IPS-20b (cell line): Measurements from ENCODE around the gene TSPAN10.

ENCODE experiments used
- H3K27ac ChIP-seq: one replicate; pipeline ENCODE4 v1.5.1; 2013; ENCODE audit warnings: low read length
- H3K27me3 ChIP-seq: 2 replicates; pipeline ENCODE4 v1.6.1; 2013; ENCODE audit warnings: mild to moderate bottlenecking, low read length, inconsistent platforms; ENCODE audit not compliant: insufficient read depth
- H3K36me3 ChIP-seq: 2 replicates; pipeline ENCODE4 v1.6.1; 2013; ENCODE audit warnings: low read depth, mild to moderate bottlenecking, inconsistent platforms, low read length, moderate library complexity; ENCODE audit not compliant: insufficient read depth
- H3K4me1 ChIP-seq: 2 replicates; pipeline ENCODE4 v1.6.1; 2013; ENCODE audit warnings: mild to moderate bottlenecking, control low read depth, inconsistent platforms, low read length, moderate library complexity; ENCODE audit not compliant: insufficient read depth
- H3K4me3 ChIP-seq: 2 replicates; pipeline ENCODE4 v1.5.1; 2013; ENCODE audit warnings: mild to moderate bottlenecking, low read length, inconsistent platforms
- H3K9ac ChIP-seq: 2 replicates; pipeline ENCODE4 v1.6.1; 2013; ENCODE audit warnings: low read depth, mild to moderate bottlenecking, inconsistent platforms, low read length, moderate library complexity
- H3K9me3 ChIP-seq: 2 replicates; pipeline ENCODE4 v1.6.1; 2013; ENCODE audit warnings: mild to moderate bottlenecking, low read depth, low read length, inconsistent platforms; ENCODE audit not compliant: insufficient read depth

Gene TSPAN10

GRCh38 chr17:81638683-81639082 lies 1.7 kb downstream of the TSPAN10 start:
- H3K27me3 ChIP-seq = no peaks in the 10 kb centered on the region
- H3K4me3 ChIP-seq = no peak overlapping the region
- no peak overlapping the region for H3K9ac ChIP-seq
- no peaks in the 10 kb centered on the region for H3K36me3 ChIP-seq
- H3K4me1 ChIP-seq = no peaks in the 10 kb centered on the region
- no peak overlapping the region for H3K27ac ChIP-seq
- H3K9me3 ChIP-seq = no peaks in the 10 kb centered on the region

- Histone ChIP-seq H3K36me3 (no peaks in the 10 kb centered on the region), H3K4me1 (no peaks in the 10 kb centered on the region), H3K9ac (no peak overlapping the region), H3K9me3 (no peaks in the 10 kb centered on the region), H3K4me3 (no peak overlapping the region), H3K27ac (no peak overlapping the region), H3K27me3 (no peaks in the 10 kb centered on the region)
Observed at GRCh38 chr17:81640011-81640410, 3.0 kb downstream of the TSPAN10 start.

- H3K9me3 ChIP-seq = no peaks in the 10 kb centered on the region
- H3K4me1 ChIP-seq = no peaks in the 10 kb centered on the region
- H3K9ac ChIP-seq = no peak overlapping the region
- H3K4me3 ChIP-seq = no peak overlapping the region
- H3K36me3 ChIP-seq = no peaks in the 10 kb centered on the region
- peaks cover 4% of the 10 kb centered on the region for H3K27me3 ChIP-seq
- H3K27ac ChIP-seq = no peak overlapping the region
Observed at GRCh38 chr17:81641825-81642489, 5.0 kb downstream of the TSPAN10 start.

GRCh38 chr17:81644496-81644895 lies 7.5 kb downstream of the TSPAN10 start:
- no peaks in the 10 kb centered on the region for H3K9me3 ChIP-seq
- H3K9ac ChIP-seq = no peak overlapping the region
- H3K27me3 ChIP-seq = peaks cover 29% of the 10 kb centered on the region
- H3K36me3 ChIP-seq = no peaks in the 10 kb centered on the region
- H3K4me1 ChIP-seq = no peaks in the 10 kb centered on the region
- H3K27ac ChIP-seq = no peak overlapping the region
- H3K4me3 ChIP-seq = no peak overlapping the region

- H3K36me3 ChIP-seq = no peaks in the 10 kb centered on the region
- no peaks in the 10 kb centered on the region for H3K9me3 ChIP-seq
- no peak overlapping the region for H3K4me3 ChIP-seq
- peaks cover 37% of the 10 kb centered on the region for H3K27me3 ChIP-seq
- H3K27ac ChIP-seq = no peak overlapping the region
- H3K4me1 ChIP-seq = no peaks in the 10 kb centered on the region
- H3K9ac ChIP-seq = no peak overlapping the region
Observed at GRCh38 chr17:81644976-81645952, 8.3 kb downstream of the TSPAN10 start.

GRCh38 chr17:81646869-81647600 lies 10.0 kb downstream of the TSPAN10 start:
- Histone ChIP-seq H3K4me1 (no peaks in the 10 kb centered on the region), H3K4me3 (no peak overlapping the region), H3K9me3 (no peaks in the 10 kb centered on the region), H3K27ac (no peak overlapping the region), H3K36me3 (no peaks in the 10 kb centered on the region), H3K9ac (no peak overlapping the region), H3K27me3 (peaks cover 37% of the 10 kb centered on the region)

- H3K27me3 ChIP-seq = peaks cover 37% of the 10 kb centered on the region
- H3K27ac ChIP-seq = no peak overlapping the region
- no peak overlapping the region for H3K9ac ChIP-seq
- no peaks in the 10 kb centered on the region for H3K36me3 ChIP-seq
- H3K4me1 ChIP-seq = no peaks in the 10 kb centered on the region
- peak overlapping the region; percentile 47 for H3K4me3 ChIP-seq
- no peaks in the 10 kb centered on the region for H3K9me3 ChIP-seq
Observed at GRCh38 chr17:81647640-81648012, 10.6 kb downstream of the TSPAN10 start.

GRCh38 chr17:81648013-81648706 lies 11.2 kb downstream of the TSPAN10 start:
- peaks cover 2% of the 10 kb centered on the region; the same call in 1 of the 2 replicates for H3K4me1 ChIP-seq
- no peaks in the 10 kb centered on the region for H3K36me3 ChIP-seq
- no peak overlapping the region for H3K27ac ChIP-seq
- no peaks in the 10 kb centered on the region for H3K9me3 ChIP-seq
- H3K9ac ChIP-seq = no peak overlapping the region
- H3K27me3 ChIP-seq = peaks cover 37% of the 10 kb centered on the region
- H3K4me3 ChIP-seq = peak overlapping the region; percentile 63; the same call in 1 of the 2 replicates

- peak overlapping the region; percentile 63; the same call in 1 of the 2 replicates for H3K4me3 ChIP-seq
- no peak overlapping the region for H3K9ac ChIP-seq
- H3K4me1 ChIP-seq = peaks cover 7% of the 10 kb centered on the region; the same call in 1 of the 2 replicates
- H3K27me3 ChIP-seq = peaks cover 37% of the 10 kb centered on the region
- H3K9me3 ChIP-seq = no peaks in the 10 kb centered on the region
- H3K36me3 ChIP-seq = no peaks in the 10 kb centered on the region
- H3K27ac ChIP-seq = no peak overlapping the region
Observed at GRCh38 chr17:81648707-81649085, 11.7 kb downstream of the TSPAN10 start.

- Histone ChIP-seq H3K9me3 (no peaks in the 10 kb centered on the region), H3K9ac (no peak overlapping the region), H3K27ac (no peak overlapping the region), H3K27me3 (peaks cover 37% of the 10 kb centered on the region), H3K4me1 (peaks cover 7% of the 10 kb centered on the region; the same call in 1 of the 2 replicates), H3K36me3 (no peaks in the 10 kb centered on the region), H3K4me3 (no peak overlapping the region)
Observed at GRCh38 chr17:81650951-81651350, 14.0 kb downstream of the TSPAN10 start.

GRCh38 chr17:81651692-81652091 lies 14.7 kb downstream of the TSPAN10 start:
- Histone ChIP-seq H3K4me3 (no peak overlapping the region), H3K9ac (no peak overlapping the region), H3K27ac (no peak overlapping the region), H3K27me3 (peaks cover 36% of the 10 kb centered on the region), H3K36me3 (no peaks in the 10 kb centered on the region), H3K9me3 (no peaks in the 10 kb centered on the region), H3K4me1 (peaks cover 7% of the 10 kb centered on the region; the same call in 1 of the 2 replicates)
